HepG2 (cell line): ENCODE measurements around the gene KDM7A. TPM values are rescaled to one million over a fixed set of nuclear protein-coding genes. Genes with fewer than 3 reads are reported as not detected.
A peak's percentile ranks its signal among the peaks of the same experiment; 100 is the strongest.

Experiments used
- BHLHE40 ChIP-seq: IDR thresholded peaks from 2 replicates; pipeline ENCODE4 v1.6.1; 2011; ENCODE audit warnings: low read length, improper control_type of control experiment
- EEA1 ChIP-seq: sonication (generic); formaldehyde crosslinking; IDR thresholded peaks from 2 replicates; pipeline ENCODE4 v1.5.1; 2020; ENCODE audit warnings: mild to moderate bottlenecking, missing genetic modification reagents, borderline replicate concordance
- ELF1 ChIP-seq: sonication (generic); formaldehyde crosslinking; IDR thresholded peaks from 2 replicates; pipeline ENCODE4 v1.4.0; 2020; ENCODE audit warnings: missing genetic modification reagents
- FIP1L1 ChIP-seq: fragments of 200-400 bp; formaldehyde crosslinking; IDR thresholded peaks from 2 replicates; pipeline ENCODE4 v1.6.1; 2018; ENCODE audit warnings: low read depth, mild to moderate bottlenecking, low read length, moderate library complexity, borderline replicate concordance; ENCODE audit not compliant: insufficient read depth
- GABPB1 ChIP-seq: IDR thresholded peaks from 2 replicates; pipeline ENCODE4 v1.6.1; 2016; ENCODE audit warnings: mild to moderate bottlenecking, missing genetic modification reagents, moderate library complexity, missing compliant biosample characterization
- HCFC1 ChIP-seq: fragments of 150-350 bp; IDR thresholded peaks from 2 replicates; pipeline ENCODE4 v1.6.1; 2014; ENCODE audit warnings: low read depth, low read length
- JARID2 ChIP-seq: sonication (generic); formaldehyde crosslinking; IDR thresholded peaks from 2 replicates; pipeline ENCODE4 v1.8.1; 2023; ENCODE audit warnings: missing genetic modification reagents, inconsistent platforms; ENCODE audit not compliant: insufficient replicate concordance
- MAF1 ChIP-seq: sonication (generic); formaldehyde crosslinking; IDR thresholded peaks from 2 replicates; pipeline ENCODE4 v1.5.0; 2020; ENCODE audit warnings: missing genetic modification reagents, borderline replicate concordance
- MAFF ChIP-seq: IDR thresholded peaks from 2 replicates; pipeline ENCODE4 v1.6.1; 2011; ENCODE audit warnings: low read depth, low read length, improper control_type of control experiment
- MED1 ChIP-seq: sonication (generic); formaldehyde crosslinking; IDR thresholded peaks from 2 replicates; pipeline ENCODE4 v1.4.0; 2020; ENCODE audit warnings: missing genetic modification reagents
- MED13 ChIP-seq: sonication (generic); formaldehyde crosslinking; IDR thresholded peaks from 2 replicates; pipeline ENCODE4 v1.5.0; 2020; ENCODE audit warnings: missing genetic modification reagents
- MIER2 ChIP-seq: IDR thresholded peaks from 2 replicates; pipeline ENCODE4 v1.6.1; 2016; ENCODE audit warnings: missing biosample characterization, missing genetic modification reagents
- NFE2L2 ChIP-seq: fragments of 150-350 bp; IDR thresholded peaks from 2 replicates; pipeline ENCODE4 v1.6.1; 2014; ENCODE audit warnings: low read length
- NFKB2 ChIP-seq: sonication (generic); formaldehyde crosslinking; IDR thresholded peaks from 2 replicates; pipeline ENCODE4 v1.4.0; 2020; ENCODE audit warnings: missing genetic modification reagents, borderline replicate concordance
- PCBP2 ChIP-seq: fragments of 200-400 bp; formaldehyde crosslinking; optimal IDR thresholded peaks from 2 replicates; pipeline ENCODE3; 2018; ENCODE audit warnings: low read length, low read depth; ENCODE audit not compliant: poor library complexity, severe bottlenecking
- REXO4 ChIP-seq: sonication (generic); formaldehyde crosslinking; IDR thresholded peaks from 2 replicates; pipeline ENCODE4 v1.8.0; 2022; ENCODE audit warnings: missing genetic modification reagents, mild to moderate bottlenecking, borderline replicate concordance
- RFXAP ChIP-seq: sonication (generic); formaldehyde crosslinking; IDR thresholded peaks from 2 replicates; pipeline ENCODE4 v1.4.0; 2020; ENCODE audit warnings: missing genetic modification reagents, borderline replicate concordance
- SOX5 ChIP-seq: IDR thresholded peaks from 2 replicates; pipeline ENCODE4 v1.6.1; 2016; ENCODE audit warnings: borderline replicate concordance
- SP1 ChIP-seq, 2 experiments: fragments of 450-650 bp in 1 of 2; sonication (generic) in 1 of 2; formaldehyde crosslinking in 1 of 2; IDR thresholded peaks; 2 replicates each; pipeline versions ENCODE4 v1.4.0 to v1.6.1; 2016 to 2020; ENCODE audit warnings: missing genetic modification reagents in 1 of 2
- SPEN ChIP-seq: sonication (generic); formaldehyde crosslinking; IDR thresholded peaks from 2 replicates; pipeline ENCODE4 v1.5.1; 2020; ENCODE audit warnings: low read depth, mild to moderate bottlenecking, missing genetic modification reagents
- YEATS4 ChIP-seq: sonication (generic); formaldehyde crosslinking; IDR thresholded peaks from 2 replicates; pipeline ENCODE4 v1.4.0; 2020; ENCODE audit warnings: missing genetic modification reagents, borderline replicate concordance
- ZFAT ChIP-seq: sonication (generic); formaldehyde crosslinking; conservative IDR thresholded peaks from 2 replicates; pipeline ENCODE4 v1.8.1; 2023; ENCODE audit warnings: missing genetic modification reagents, inconsistent platforms
- ZNF12 ChIP-seq: sonication (generic); formaldehyde crosslinking; IDR thresholded peaks from 2 replicates; pipeline ENCODE4 v1.5.0; 2020; ENCODE audit warnings: missing genetic modification reagents
- ZNF232 ChIP-seq: sonication (generic); formaldehyde crosslinking; IDR thresholded peaks from 2 replicates; pipeline ENCODE4 v1.4.0; 2020; ENCODE audit warnings: missing genetic modification reagents, borderline replicate concordance
- ZNF709 ChIP-seq: sonication (generic); formaldehyde crosslinking; IDR thresholded peaks from 2 replicates; pipeline ENCODE4 v1.5.0; 2020; ENCODE audit warnings: mild to moderate bottlenecking, missing genetic modification reagents
- ZNF790 ChIP-seq: sonication (generic); formaldehyde crosslinking; IDR thresholded peaks from 2 replicates; pipeline ENCODE4 v1.8.0; 2022; ENCODE audit warnings: missing genetic modification reagents, mild to moderate bottlenecking, borderline replicate concordance
- ZNF83 ChIP-seq: sonication (generic); formaldehyde crosslinking; IDR thresholded peaks from 2 replicates; pipeline ENCODE4 v1.4.0; 2020; ENCODE audit warnings: missing genetic modification reagents, mild to moderate bottlenecking, borderline replicate concordance
- polyA plus RNA-seq, 8 experiments: library from polyadenylated mRNA; depleted of rRNA in 3 of 8; stranded (reverse) in 7 of 8; unstranded in 1 of 8; fragments of >200 nt; fragmentation: Illumina TruSeq in 4 of 8; extraction: Trizol in 4 of 8; gene quantifications; 2 replicates each; pipeline versions ENCODE4 v1.2.1 to v1.2.3, GENCODE V29; 2011 to 2016; ENCODE audit warnings: low read depth in 4 of 8, missing spikeins in 1 of 8, mixed read lengths in 1 of 8; ENCODE audit not compliant: insufficient read depth in 1 of 8
- total RNA-seq, 5 experiments: library from RNA; depleted of rRNA; stranded (reverse); fragments of >200 nt; fragmentation: Illumina TruSeq; extraction: Trizol; gene quantifications; 2 replicates each; pipeline ENCODE4 v1.2.3, GENCODE V29; 2016; ENCODE audit warnings: low read depth in 1 of 5
- TF ChIP-seq, protein P1 (sequence below): sonication (generic); formaldehyde crosslinking; IDR thresholded peaks from 2 replicates; pipeline ENCODE4 v1.8.0; 2022; ENCODE audit warnings: missing genetic modification reagents, mild to moderate bottlenecking, borderline replicate concordance

Gene KDM7A
- total and polyA plus RNA-seq, 2 of the 13 experiments (the other 11 are each of a cell fraction or from before 2014, with no cell fraction given), result 10.8 to 16.8 TPM

DNA sequence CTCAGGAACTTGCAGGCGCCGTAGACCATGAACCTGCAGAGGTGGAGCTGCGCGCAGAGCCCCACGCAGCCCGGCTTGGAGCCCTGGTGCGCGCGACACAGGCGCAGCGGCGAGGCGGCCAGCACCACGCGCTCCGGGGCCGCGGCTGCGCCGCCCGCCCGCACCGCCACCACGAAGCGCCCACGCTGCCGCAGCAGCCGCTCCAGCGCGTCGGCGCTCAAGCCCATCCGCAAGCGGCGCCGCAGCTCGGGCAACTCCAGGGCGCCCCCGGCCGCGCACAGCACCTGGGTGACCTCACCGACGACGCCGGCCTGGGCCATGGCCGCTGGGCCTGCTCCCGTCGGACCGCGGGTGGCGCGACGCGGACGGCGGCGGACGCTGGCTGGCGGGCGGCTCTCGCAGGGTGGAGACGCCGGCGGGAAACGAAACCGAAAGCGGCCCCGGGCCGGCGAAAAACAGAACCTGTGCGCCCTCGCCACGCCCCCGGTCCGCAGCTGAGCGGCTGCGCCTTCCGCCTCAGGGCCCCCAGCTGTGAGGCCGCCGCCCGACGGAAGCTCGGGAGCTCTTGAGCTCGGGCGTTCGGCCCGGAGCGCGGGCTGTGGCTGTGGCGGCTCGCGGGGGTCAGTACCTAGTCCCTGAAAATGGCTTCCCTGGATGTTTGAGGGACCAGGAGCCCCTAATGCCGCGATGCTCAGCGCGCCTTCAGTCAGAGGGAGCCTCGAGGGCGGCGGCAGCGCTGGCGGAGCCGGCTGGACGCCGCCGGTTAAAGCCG, 114.1 kb downstream of the KDM7A start, which contains the start of gene PARP12 (continued):
- TF ChIP-seq REXO4 (CRISPR knock-in tag) (no peak), SOX5 (CRISPR knock-in tag) (no peak), MIER2 (no peak), RFXAP (peak; percentile 70; the same call in 1 of the 2 replicates), GABPB1 (CRISPR knock-in tag) (peak; percentile 86), ZNF12 (CRISPR knock-in tag) (no peak), ZNF83 (CRISPR knock-in tag) (0 out of 2 replicates have a peak, but pooled peaks have one; percentile 67), MED1 (CRISPR knock-in tag) (peak; percentile 55), YEATS4 (CRISPR knock-in tag) (peak; percentile 85), MED13 (CRISPR knock-in tag) (no peak), SPEN (peak; percentile 63; the same call in 1 of the 2 replicates), ZNF709 (CRISPR knock-in tag) (peak; percentile 56), BHLHE40 (no peak), ZNF790 (CRISPR knock-in tag) (no peak; the same call in 1 of the 2 replicates), PCBP2 (no peak), MAF1 (CRISPR knock-in tag) (0 out of 2 replicates have a peak, but pooled peaks have one; percentile 42), FIP1L1 (no peak), NFKB2 (CRISPR knock-in tag) (peak; percentile 45), ELF1 (peak; percentile 69), EEA1 (CRISPR knock-in tag) (no peak), NFE2L2 (no peak), ZFAT (CRISPR knock-in tag) (0 out of 2 replicates have a peak, but pooled peaks have one; percentile 36), ZNF232 (CRISPR knock-in tag) (no peak), MAFF (no peak), SP1 (IDR thresholded peaks at IDR 0.05) (no peak), SP1 (CRISPR knock-in tag; IDR thresholded peaks at IDR 0.05) (peak; percentile 60), JARID2 (no peak), HCFC1 (no peak)
- TF ChIP-seq, protein P1, sequence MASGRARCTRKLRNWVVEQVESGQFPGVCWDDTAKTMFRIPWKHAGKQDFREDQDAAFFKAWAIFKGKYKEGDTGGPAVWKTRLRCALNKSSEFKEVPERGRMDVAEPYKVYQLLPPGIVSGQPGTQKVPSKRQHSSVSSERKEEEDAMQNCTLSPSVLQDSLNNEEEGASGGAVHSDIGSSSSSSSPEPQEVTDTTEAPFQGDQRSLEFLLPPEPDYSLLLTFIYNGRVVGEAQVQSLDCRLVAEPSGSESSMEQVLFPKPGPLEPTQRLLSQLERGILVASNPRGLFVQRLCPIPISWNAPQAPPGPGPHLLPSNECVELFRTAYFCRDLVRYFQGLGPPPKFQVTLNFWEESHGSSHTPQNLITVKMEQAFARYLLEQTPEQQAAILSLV (CRISPR knock-in tag), result 0 out of 2 replicates have a peak, but pooled peaks have one; percentile 56
